ENCODE data around the gene FFAR2. TPM values are rescaled to one million over a fixed set of nuclear protein-coding genes. Genes with fewer than 3 reads are reported as not detected.

Gene FFAR2
- total RNA-seq, 4 donors from 2014 or later = 0.49 to 2.5 (median 0.56) TPM; not detected in 1

DNA sequence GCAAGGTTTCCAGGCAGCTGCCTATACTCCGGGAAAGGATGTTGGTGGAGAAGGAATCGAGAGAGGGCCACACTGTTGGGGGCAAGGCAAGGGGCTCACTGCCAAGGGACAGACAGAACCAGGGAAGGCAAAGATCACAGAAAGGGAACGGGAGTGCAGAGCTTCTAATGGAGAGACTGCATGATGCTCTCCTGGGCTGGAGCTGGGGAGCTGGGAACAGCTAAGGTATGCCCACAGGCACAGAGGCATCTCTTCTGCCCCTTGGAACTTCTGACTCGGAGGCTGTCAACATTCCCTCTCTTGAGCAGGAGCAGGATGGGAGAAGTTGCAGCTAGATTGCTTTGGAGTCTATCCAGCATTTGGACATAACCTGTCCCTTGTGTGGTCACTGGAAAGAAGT lies 22.4 kb upstream of the FFAR2 start:
- H3K27me3 ChIP-seq = peaks cover 0 to 58% (median 0%) of the 10 kb centered on the region in 4 donors
- peaks cover 0 to under 1% (median 0%) of the 10 kb centered on the region in 3 donors for H3K4me1 ChIP-seq
- H3K27ac ChIP-seq = no peak overlapping the region
- no peaks in the 10 kb centered on the region for H3K36me3 ChIP-seq
- TF ChIP-seq CTCF (IDR thresholded peaks at IDR 0.05) = no peak
- no peak for TF ChIP-seq POLR2A (IDR thresholded peaks at IDR 0.05)
- H3K4me3 ChIP-seq = no peak overlapping the region
- H3K9me3 ChIP-seq = no peaks in the 10 kb centered on the region
- intact Hi-C loops (cut with DNase I) = no loop called here
- DNase-seq = no peak
- WGBS, 2 donors = 78 to 82% methylated on average over 3 to 4 of the region's 4 CpGs

GRCh38 chr19:35427187-35427586 lies 20.9 kb upstream of the FFAR2 start:
- 51 to 60% methylated on average over 3 to 4 of the region's 4 CpGs for WGBS, 2 donors
- intact Hi-C loops (cut with DNase I) = no loop called here
- Histone ChIP-seq H3K27me3 (peaks cover 0 to 56% (median 0%) of the 10 kb centered on the region in 4 donors), H3K36me3 (no peaks in the 10 kb centered on the region), H3K4me3 (no peak overlapping the region), H3K4me1 (no peaks in the 10 kb centered on the region), H3K27ac (no peak overlapping the region), H3K9me3 (no peaks in the 10 kb centered on the region)
- TF ChIP-seq POLR2A (IDR thresholded peaks at IDR 0.05) (no peak), CTCF (IDR thresholded peaks at IDR 0.05) (no peak)
- DNase-seq = no peak

GRCh38 chr19:35429698-35430408 lies 18.2 kb upstream of the FFAR2 start:
- Histone ChIP-seq H3K36me3 (no peaks in the 10 kb centered on the region), H3K27ac (no peak overlapping the region), H3K4me1 (peaks cover 4 to 22% (median 13%) of the 10 kb centered on the region in 3 donors), H3K9me3 (no peaks in the 10 kb centered on the region), H3K4me3 (no peak overlapping the region), H3K27me3 (peaks cover 0 to 60% (median 0%) of the 10 kb centered on the region in 4 donors)
- intact Hi-C loops (cut with DNase I) = no loop called here
- 72 to 83% methylated on average over 17 to 19 of the region's 21 CpGs for WGBS, 2 donors
- no peak for DNase-seq
- TF ChIP-seq POLR2A (IDR thresholded peaks at IDR 0.05) (no peak), CTCF (IDR thresholded peaks at IDR 0.05) (no peak)

- DNase-seq = no peak
- 61 to 66% methylated on average over 5 of the region's 5 CpGs for WGBS, 2 donors
Observed at GRCh38 chr19:35430409-35431144, 17.5 kb upstream of the FFAR2 start.

More at GRCh38 chr19:35430409-35431144, 17.5 kb upstream of the FFAR2 start:
- H3K27ac ChIP-seq = no peak overlapping the region
- peaks cover 0 to 60% (median 0%) of the 10 kb centered on the region in 4 donors for H3K27me3 ChIP-seq
- H3K36me3 ChIP-seq = no peaks in the 10 kb centered on the region
- H3K4me3 ChIP-seq = no peak overlapping the region
- peaks cover 5 to 29% (median 19%) of the 10 kb centered on the region in 3 donors for H3K4me1 ChIP-seq
- no peaks in the 10 kb centered on the region for H3K9me3 ChIP-seq
- intact Hi-C loops (cut with DNase I) = no loop called here
- TF ChIP-seq CTCF (IDR thresholded peaks at IDR 0.05) (no peak), POLR2A (IDR thresholded peaks at IDR 0.05) (no peak)
